A549 (cell line): ENCODE results near the gene BDNF. TPM values are rescaled to one million over a fixed set of nuclear protein-coding genes. Genes with fewer than 3 reads are reported as not detected.

Experiments
- ATAC-seq, 2 experiments: fragments of 200-7000 bp in 1 of 2; fragments of >200 bp in 1 of 2; cut with Nextera tagmentation in 1 of 2; cut with Tn5 transposase in 1 of 2; 3 replicates each; pipeline versions ENCODE4 v1.8.0 to v1.9.1; 2018 to 2020; ENCODE audit warnings: mild to moderate bottlenecking in 1 of 2, moderate library complexity in 1 of 2
- CTCF ChIA-PET: fragments of 300-600 bp; sonication (Branson Sonifier 250); formaldehyde crosslinking; extraction: SDS; loops from one replicate; lab custom pipeline; 2021; ENCODE audit warnings: antibody characterized with exemption, inconsistent platforms; lab: Yijun Ruan, JAX
- POLR2A ChIA-PET: fragments of 350-600 bp; formaldehyde crosslinking; extraction: SDS; loops from one replicate; lab custom pipeline; 2021; ENCODE audit warnings: antibody characterized with exemption, inconsistent platforms; lab: Yijun Ruan, JAX
- DNase-seq, 2 experiments: peaks; one replicate each; pipeline versions ENCODE4 v3.0.0 to v3.0.0-alpha.2; 2011 to 2016; ENCODE audit warnings: low read depth in 1 of 2, low spot score in 1 of 2
- FAIRE-seq: peaks from 2 replicates; lab custom pipeline; 2011; peaks lifted over from hg19 to GRCh38; lab: Jason Lieb, UNC
- H3K27ac ChIP-seq, 2 experiments: fragments of >200 bp; sonication (Bioruptor Twin); formaldehyde crosslinking; 3 replicates each; pipeline ENCODE4 v1.5.1; 2016 to 2017
- H3K4me1 ChIP-seq: fragments of >200 bp; sonication (Bioruptor Twin); formaldehyde crosslinking; 3 replicates; pipeline ENCODE4 v1.6.1; 2016
- H3K4me2 ChIP-seq: fragments of >200 bp; sonication (Bioruptor Twin); formaldehyde crosslinking; 3 replicates; pipeline ENCODE4 v1.6.1; 2016
- H3K4me3 ChIP-seq: fragments of >200 bp; sonication (Bioruptor Twin); formaldehyde crosslinking; 3 replicates; pipeline ENCODE4 v1.5.1; 2016
- H3K9me3 ChIP-seq: fragments of >200 bp; sonication (Bioruptor Twin); formaldehyde crosslinking; 3 replicates; pipeline ENCODE4 v1.6.1; 2016
- CEBPB ChIP-seq, 2 experiments: fragments of >200 bp in 1 of 2; sonication (Bioruptor Twin) in 1 of 2; formaldehyde crosslinking in 1 of 2; IDR thresholded peaks; 2 replicates each; pipeline ENCODE4 v1.6.1; 2012 to 2016
- CHD2 ChIP-seq: fragments of 150-350 bp; IDR thresholded peaks from 2 replicates; pipeline ENCODE4 v1.6.1; 2014; ENCODE audit warnings: low read length; ENCODE audit not compliant: partially characterized antibody
- CHD4 ChIP-seq: fragments of 200-600 bp; sonication (generic); IDR thresholded peaks from 2 replicates; pipeline ENCODE4 v1.6.1; 2016; ENCODE audit warnings: antibody characterized with exemption, mild to moderate bottlenecking, borderline replicate concordance
- ESRRA ChIP-seq: fragments of 150-350 bp; IDR thresholded peaks from 2 replicates; pipeline ENCODE4 v1.6.1; 2014; ENCODE audit warnings: mild to moderate bottlenecking, low read length, borderline replicate concordance
- GATA3 ChIP-seq: IDR thresholded peaks from 2 replicates; pipeline ENCODE4 v1.6.1; 2012; ENCODE audit warnings: borderline replicate concordance
- HDAC2 ChIP-seq: fragments of 200-600 bp; sonication (generic); IDR thresholded peaks from 2 replicates; pipeline ENCODE4 v1.6.1; 2016
- HOXA7 ChIP-seq: fragments of 250-450 bp; sonication (Bioruptor Pico); IDR thresholded peaks from 2 replicates; pipeline ENCODE4 v1.5.0; 2020; ENCODE audit warnings: mild to moderate bottlenecking, moderate library complexity
- MAFK ChIP-seq: fragments of 450-650 bp; IDR thresholded peaks from 2 replicates; pipeline ENCODE4 v1.6.1; 2014; ENCODE audit not compliant: partially characterized antibody
- MYC ChIP-seq: IDR thresholded peaks from 2 replicates; pipeline ENCODE4 v1.6.1; 2012; ENCODE audit warnings: mild to moderate bottlenecking, inconsistent platforms, low read length, improper control_type of control experiment, borderline replicate concordance
- NR3C1 ChIP-seq: fragments of >200 bp; sonication (Bioruptor Twin); formaldehyde crosslinking; IDR thresholded peaks from 3 replicates; pipeline ENCODE4 v1.6.1; 2017
- PBX3 ChIP-seq: IDR thresholded peaks from 2 replicates; pipeline ENCODE4 v1.6.1; 2012
- PHF8 ChIP-seq: fragments of 200-600 bp; sonication (generic); IDR thresholded peaks from 2 replicates; pipeline ENCODE4 v1.6.1; 2016; ENCODE audit warnings: low read depth, mild to moderate bottlenecking, antibody characterized with exemption, moderate library complexity, borderline replicate concordance
- POLR2A ChIP-seq: IDR thresholded peaks from 2 replicates; pipeline ENCODE4 v1.6.1; 2012; ENCODE audit warnings: mild to moderate bottlenecking, low read length
- POLR2AphosphoS2 ChIP-seq: conservative IDR thresholded peaks from 2 replicates; pipeline ENCODE4 v1.6.1; 2012; ENCODE audit warnings: low read length, improper control_type of control experiment, inconsistent platforms
- SREBF2 ChIP-seq: fragments of 450-650 bp; IDR thresholded peaks from 2 replicates; pipeline ENCODE4 v1.6.1; 2014; ENCODE audit warnings: mild to moderate bottlenecking, moderate library complexity
- TP53 ChIP-seq: fragments of 250-450 bp; sonication (Bioruptor Pico); IDR thresholded peaks from 2 replicates; pipeline ENCODE4 v1.5.0; 2021; ENCODE audit warnings: mild to moderate bottlenecking, moderate library complexity
- WGBS: methylation state at CpG from one replicate; pipeline ENCODE4 v1.1.6; 2017; ENCODE audit errors: missing lambda C conversion rate; 5-methylcytosine and 5-hydroxymethylcytosine counted together
- polyA plus RNA-seq, 4 experiments: library from polyadenylated mRNA; depleted of rRNA in 3 of 4; stranded (reverse); fragments of >200 nt; fragmentation: RNase III in 1 of 4; extraction: RNeasy Plus Mini Kit Qiagen cat#74134 plus additional on column Dnase treatment in 1 of 4; gene quantifications; 2 replicates in 3 of 4; 3 replicates in 1 of 4; pipeline ENCODE4 v1.2.3, GENCODE V29; 2011 to 2017
- TF ChIP-seq, protein P1 (sequence below): fragments of 450-650 bp; IDR thresholded peaks from 2 replicates; pipeline ENCODE4 v1.6.1; 2014; ENCODE audit warnings: antibody characterized with exemption
- TF ChIP-seq, protein P2 (sequence below): fragments of >200 bp; sonication (Bioruptor Twin); formaldehyde crosslinking; IDR thresholded peaks from 3 replicates; pipeline ENCODE4 v1.6.1; 2016

The BDNF gene
- polyA plus RNA-seq, 2 of the 4 experiments (the other 2 are of a cell fraction) = 16.4 to 33.7 TPM

DNA sequence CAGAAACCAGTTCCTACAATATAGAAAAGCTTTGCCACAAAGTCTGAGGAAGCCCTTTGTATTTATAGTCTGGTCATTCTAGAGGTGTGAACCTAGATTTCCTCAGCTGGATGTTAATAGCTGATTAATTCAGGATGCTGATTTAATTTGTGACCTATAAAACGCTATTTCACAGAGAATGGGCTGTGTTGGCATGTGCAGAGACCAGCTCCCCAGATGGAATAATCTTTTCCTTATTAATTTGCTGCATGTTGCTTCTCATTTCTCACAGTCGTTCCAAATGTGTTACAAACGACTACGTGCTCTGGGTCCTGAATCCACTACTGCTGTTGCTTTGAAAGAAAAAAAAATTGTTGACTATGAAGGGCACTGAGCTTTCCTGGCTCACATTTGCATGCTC is 49.3 kb downstream of the BDNF start:
- Histone ChIP-seq H3K4me1 (no peaks in the 10 kb centered on the region), H3K27ac (no peak overlapping the region), H3K4me3 (no peak overlapping the region), H3K9me3 (no peaks in the 10 kb centered on the region), H3K4me2 (no peak overlapping the region)
- POLR2A ChIA-PET = no interaction called here
- FAIRE-seq (no peak), ATAC-seq (no peak), DNase-seq (no peak)
- 59% methylated on average over 4 of the region's 4 CpGs for WGBS
- CTCF ChIA-PET = no interaction called here
- no peak for TF ChIP-seq NR3C1

- DNase-seq (no peak), FAIRE-seq (no peak), ATAC-seq (peak in 1 of 2 experiments; percentile 2; a peak in 2 of 6 replicates)
- Histone ChIP-seq H3K4me2 (no peak overlapping the region), H3K9me3 (no peaks in the 10 kb centered on the region), H3K4me3 (no peak overlapping the region), H3K4me1 (no peaks in the 10 kb centered on the region), H3K27ac (no peak overlapping the region)
- ChIA-PET CTCF (no interaction called here), POLR2A (interaction anchor here (0.6 kb wide), 1 partner anchor 1443 kb away, joined by 3 read pairs; no protein-coding TSS in a partner anchor)
- 51% methylated on average over 2 of the region's 2 CpGs for WGBS
- no peak for TF ChIP-seq CHD2
- TF ChIP-seq HOXA7 (CRISPR knock-in tag) = no peak
- TF ChIP-seq, protein P1, sequence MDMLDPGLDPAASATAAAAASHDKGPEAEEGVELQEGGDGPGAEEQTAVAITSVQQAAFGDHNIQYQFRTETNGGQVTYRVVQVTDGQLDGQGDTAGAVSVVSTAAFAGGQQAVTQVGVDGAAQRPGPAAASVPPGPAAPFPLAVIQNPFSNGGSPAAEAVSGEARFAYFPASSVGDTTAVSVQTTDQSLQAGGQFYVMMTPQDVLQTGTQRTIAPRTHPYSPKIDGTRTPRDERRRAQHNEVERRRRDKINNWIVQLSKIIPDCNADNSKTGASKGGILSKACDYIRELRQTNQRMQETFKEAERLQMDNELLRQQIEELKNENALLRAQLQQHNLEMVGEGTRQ = no peak
- TF ChIP-seq ESRRA = no peak
- TF ChIP-seq PHF8 = no peak
- no peak for TF ChIP-seq POLR2A
- TF ChIP-seq POLR2AphosphoS2 = no peak
- TF ChIP-seq, protein P2, sequence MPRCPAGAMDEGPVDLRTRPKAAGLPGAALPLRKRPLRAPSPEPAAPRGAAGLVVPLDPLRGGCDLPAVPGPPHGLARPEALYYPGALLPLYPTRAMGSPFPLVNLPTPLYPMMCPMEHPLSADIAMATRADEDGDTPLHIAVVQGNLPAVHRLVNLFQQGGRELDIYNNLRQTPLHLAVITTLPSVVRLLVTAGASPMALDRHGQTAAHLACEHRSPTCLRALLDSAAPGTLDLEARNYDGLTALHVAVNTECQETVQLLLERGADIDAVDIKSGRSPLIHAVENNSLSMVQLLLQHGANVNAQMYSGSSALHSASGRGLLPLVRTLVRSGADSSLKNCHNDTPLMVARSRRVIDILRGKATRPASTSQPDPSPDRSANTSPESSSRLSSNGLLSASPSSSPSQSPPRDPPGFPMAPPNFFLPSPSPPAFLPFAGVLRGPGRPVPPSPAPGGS = no peak
- no peak for TF ChIP-seq CHD4
Observed at GRCh38 chr11:27649800-27650199, 50.5 kb downstream of the BDNF start.

DNA sequence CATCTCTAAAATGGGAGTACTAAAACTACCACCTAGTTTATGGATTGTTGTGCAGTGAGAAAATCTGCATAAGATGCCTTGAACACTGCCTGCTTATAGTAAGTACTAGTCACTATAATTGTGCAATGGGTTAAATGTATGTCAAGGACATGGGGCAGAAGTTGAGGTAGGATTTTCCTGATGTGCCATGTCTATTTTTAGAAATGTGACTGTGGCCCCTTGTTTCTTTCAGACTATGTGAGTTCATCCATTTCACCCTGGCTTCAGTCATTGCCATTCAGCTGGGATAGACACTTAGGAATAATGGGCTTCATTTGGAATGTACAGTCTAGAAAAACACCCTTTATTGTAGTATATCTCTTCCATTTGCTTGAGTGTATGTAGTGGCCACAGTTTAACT is 51.4 kb downstream of the BDNF start:
- DNase-seq = no peak
- H3K4me2 ChIP-seq = no peak overlapping the region
- FAIRE-seq = no peak
- no peaks in the 10 kb centered on the region for H3K4me1 ChIP-seq
- H3K4me3 ChIP-seq = no peak overlapping the region
- no peak overlapping the region for H3K27ac ChIP-seq
- TF ChIP-seq MAFK (no peak), PBX3 (no peak), SREBF2 (no peak), CEBPB (IDR thresholded peaks at IDR 0.05) (no peak), CHD2 (no peak), GATA3 (no peak), TP53 (CRISPR knock-in tag) (no peak), MYC (no peak), HDAC2 (no peak)
- POLR2A ChIA-PET = no interaction called here
- CTCF ChIA-PET = interaction anchor here (0.9 kb wide), 1 partner anchor 131 kb away, joined by 6 read pairs; no protein-coding TSS in a partner anchor
- H3K9me3 ChIP-seq = no peaks in the 10 kb centered on the region
- ATAC-seq = peak in 1 of 2 experiments; percentile 5; a peak in 2 of 6 replicates
